DMS153 treated with DMSO at 0.1 percent for 48 hours (cell line): ENCODE results near the gene EPM2A.
"Not testable (repeated sequence)": the region's sequence is repeated elsewhere in the genome, so short reads cannot be mapped to it uniquely, and the experiment has no call there.

Experiments used
- DNase-seq: peaks from one replicate; lab custom pipeline; 2025; ENCODE audit not compliant: unreplicated experiment; lab: John Stamatoyannopoulos, UW

Gene EPM2A

GRCh38 chr6:145735356-145736165, at the start of gene EPM2A:
TSS of gene EPM2A (minus strand) at chr6:145735520. CDS start at chr6:145735498, 22 bp downstream.
- peak; percentile 40 for DNase-seq

GRCh38 chr6:145784683-145785082, 49.4 kb upstream of the EPM2A start:
- DNase-seq, result no peak

DNA sequence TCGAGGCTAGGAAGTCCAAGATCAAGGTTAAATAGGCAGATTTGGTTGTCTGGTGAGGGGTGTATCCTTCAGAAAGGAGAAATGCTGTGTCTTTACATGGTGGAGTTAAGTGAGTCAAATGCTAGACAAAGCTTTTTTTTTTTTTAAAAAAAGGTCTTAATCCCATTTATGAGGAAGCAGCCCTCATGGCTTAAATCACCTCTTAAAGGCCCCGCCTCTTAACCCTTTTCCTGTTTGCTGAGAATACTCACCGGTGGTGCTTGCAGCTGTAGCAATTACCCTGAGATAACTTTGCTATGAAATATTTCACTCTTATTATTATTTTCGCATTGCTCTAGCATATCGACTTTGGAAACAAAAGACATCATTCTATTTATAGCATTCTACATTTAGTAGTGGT, 48.5 kb upstream of the EPM2A start:
- DNase-seq, result no peak

GRCh38 chr6:145772846-145773245, 37.5 kb upstream of the EPM2A start:
- no peak for DNase-seq

DNA sequence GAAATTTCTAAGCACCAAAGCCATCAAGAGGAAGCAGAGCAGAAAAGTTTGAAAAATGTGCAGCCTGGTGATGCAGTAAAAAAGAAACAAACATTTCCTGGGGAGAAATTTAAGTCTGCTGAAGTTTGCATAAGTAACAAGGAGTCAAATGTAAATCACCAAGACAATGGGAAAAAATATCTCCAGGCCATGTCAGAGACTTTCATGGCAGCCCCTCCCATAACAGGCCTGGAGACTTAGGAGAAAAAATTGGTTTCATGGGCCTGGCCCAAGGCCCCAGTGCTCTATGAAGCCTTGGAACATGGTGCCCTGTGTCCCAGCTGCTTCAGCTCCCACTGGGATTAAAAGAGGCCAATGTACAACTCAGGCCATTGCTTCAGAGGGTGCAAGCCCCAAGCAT, 30.1 kb upstream of the EPM2A start:
- DNase-seq, result no peak

- DNase-seq, result no peak
Observed at GRCh38 chr6:145763742-145764141, 28.4 kb upstream of the EPM2A start.

GRCh38 chr6:145761584-145761983, 26.3 kb upstream of the EPM2A start:
- DNase-seq, result no peak

DNA sequence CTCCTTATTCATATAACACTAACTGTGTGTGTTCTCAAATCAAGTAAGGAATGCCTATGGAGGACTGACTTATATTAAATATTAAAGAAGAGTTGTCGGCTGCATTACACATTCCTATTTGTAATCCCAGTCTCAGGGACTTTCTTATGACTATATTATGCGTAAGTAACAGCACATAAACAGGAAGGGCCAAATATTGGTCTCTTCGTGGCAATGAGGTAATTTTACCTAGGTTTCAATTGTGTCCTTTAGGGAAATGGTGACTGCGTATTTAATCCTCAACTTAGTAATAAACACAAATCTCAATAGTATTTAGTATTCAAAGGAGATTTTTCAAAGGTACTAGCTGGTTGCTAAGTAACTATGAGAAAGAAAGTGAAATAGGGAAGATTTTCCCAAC, 22.8 kb upstream of the EPM2A start:
- DNase-seq, result no peak

GRCh38 chr6:145756170-145756662, 20.9 kb upstream of the EPM2A start:
- DNase-seq, result no peak

DNA sequence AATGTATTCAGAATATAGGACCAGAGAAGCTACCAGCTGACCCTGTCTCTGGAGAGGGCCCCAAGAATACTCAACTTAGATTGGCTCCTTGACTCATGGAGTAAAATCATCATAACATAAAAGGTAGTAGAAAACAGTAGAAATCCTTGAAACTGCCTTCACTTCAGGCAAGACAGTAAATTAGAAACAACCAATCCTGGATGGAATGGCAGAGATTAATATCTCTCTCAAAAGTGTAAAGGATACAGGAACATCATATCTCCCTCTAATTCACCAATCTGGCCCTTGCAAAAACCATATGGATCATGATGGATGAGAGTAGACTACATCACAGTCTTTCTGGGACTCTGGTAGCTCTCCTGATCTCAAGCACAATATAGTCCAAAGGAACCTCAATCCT, 20.4 kb upstream of the EPM2A start:
- no peak for DNase-seq

DNA sequence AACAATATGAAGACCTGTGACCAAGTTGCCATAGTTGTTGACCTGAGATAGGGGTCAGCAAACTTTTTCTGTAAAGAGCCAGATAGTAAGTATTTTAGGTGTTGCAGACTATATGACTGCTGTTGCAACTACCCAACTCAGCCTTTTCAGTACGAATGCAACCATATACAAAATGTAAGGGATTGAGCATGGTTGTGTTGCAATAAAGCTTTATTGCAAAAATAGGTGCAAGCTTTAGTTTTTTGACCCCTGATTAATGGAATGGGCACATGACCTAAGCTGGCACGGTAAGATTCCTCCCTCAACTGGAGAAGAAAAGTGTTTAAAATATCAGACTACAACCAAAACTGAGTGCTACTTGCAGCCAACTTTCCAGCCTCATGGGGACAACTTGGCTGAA, 17.3 kb upstream of the EPM2A start:
- no peak for DNase-seq

DNA sequence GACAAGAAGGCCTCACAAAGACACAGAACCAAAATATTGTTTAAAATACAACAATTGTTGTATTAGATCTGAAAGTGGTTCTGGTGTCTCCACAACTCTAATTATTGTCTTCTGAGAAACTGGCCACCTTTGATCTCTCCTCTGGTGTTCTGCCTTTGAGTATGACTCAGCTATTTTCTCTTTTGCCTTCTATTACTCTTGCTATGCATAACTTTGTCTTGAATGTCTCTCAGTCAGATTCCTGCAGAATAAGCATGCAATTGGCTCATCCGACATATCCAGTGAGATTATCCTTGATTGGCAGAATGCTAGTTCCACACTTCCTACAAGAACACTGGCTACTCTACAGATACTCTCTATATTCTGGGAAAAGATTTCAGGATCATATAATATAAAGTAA, 14.3 kb upstream of the EPM2A start:
- DNase-seq, result no peak

DNA sequence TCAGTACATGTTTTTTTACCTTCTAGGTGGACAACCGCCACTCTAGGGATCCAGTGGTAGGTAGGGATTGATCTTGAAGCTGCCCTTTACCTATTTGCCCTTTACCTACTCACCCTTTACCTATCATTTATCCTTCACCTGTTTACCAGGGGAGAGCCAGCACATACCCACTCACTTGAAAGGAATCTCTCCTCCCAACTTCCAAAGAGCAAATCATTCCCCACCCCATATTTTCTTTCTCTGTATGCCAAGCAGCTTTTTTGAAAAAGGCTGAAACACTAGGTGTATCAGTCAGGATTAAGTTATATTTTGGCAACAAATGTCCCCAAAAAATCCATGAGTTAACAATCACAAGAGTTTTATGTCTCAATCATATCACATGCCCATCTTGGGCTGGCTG, 10.5 kb upstream of the EPM2A start:
- DNase-seq, result no peak

DNA sequence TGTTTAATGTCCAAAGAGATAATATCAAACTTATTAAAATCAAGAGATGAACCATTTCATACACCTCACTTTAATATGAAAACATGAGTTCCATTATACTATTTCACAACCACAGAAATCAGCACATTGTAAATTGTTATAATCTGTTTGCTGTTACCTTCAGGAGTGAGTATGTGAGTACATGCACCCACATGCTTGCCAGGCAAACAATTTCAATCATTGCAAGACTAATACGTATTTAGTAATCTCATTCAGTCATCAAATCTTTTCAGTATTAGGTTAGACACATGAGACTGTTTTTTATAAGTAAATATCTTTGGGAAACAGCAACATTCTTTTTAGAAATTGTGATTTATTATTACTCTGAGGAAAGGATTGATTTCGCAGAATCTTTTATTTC, 9.3 kb upstream of the EPM2A start:
- no peak for DNase-seq

DNA sequence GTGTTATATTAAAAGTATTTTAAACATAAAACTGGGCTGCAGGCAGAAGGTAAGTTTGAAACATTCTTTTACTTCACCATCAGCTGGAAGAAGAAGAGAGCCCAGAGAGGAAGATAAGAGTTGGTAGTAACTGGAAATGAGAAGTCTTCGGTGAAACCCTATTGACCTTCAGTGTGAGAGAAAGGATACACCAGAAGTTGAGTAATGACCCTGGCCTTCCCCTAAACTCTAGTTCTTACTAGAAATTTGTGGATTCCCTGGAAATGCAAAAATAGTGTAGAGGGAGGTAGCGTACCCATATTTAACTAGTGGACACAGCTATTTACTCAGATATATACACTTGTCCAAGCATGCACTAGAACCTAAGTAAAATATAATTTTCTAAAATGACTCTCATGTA, 8.0 kb upstream of the EPM2A start:
- DNase-seq, result no peak

DNA sequence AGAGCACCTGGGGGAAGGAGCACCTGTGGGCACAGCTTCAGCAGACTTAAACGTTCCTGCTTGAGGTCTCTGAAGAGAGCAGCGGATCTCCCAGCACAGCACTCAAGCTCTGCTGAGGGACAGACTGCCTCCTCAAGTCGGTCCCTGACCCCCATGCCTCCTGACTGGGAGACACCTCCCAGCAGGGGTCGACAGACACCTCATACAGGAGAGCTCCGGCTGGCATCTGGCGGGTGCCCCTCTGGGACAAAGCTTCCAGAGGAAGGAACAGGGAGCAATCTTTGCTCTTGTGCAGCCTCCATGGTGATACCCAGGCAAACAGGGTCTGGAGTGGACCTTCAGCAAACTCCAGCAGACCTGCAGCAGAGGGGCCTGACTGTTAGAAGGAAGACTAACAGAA, 7.2 kb upstream of the EPM2A start:
- not testable (repeated sequence) for DNase-seq

- not testable (repeated sequence) for DNase-seq
Observed at GRCh38 chr6:145739685-145740084, 4.4 kb upstream of the EPM2A start.

GRCh38 chr6:145738265-145738664, 2.9 kb upstream of the EPM2A start:
- no peak for DNase-seq

DNA sequence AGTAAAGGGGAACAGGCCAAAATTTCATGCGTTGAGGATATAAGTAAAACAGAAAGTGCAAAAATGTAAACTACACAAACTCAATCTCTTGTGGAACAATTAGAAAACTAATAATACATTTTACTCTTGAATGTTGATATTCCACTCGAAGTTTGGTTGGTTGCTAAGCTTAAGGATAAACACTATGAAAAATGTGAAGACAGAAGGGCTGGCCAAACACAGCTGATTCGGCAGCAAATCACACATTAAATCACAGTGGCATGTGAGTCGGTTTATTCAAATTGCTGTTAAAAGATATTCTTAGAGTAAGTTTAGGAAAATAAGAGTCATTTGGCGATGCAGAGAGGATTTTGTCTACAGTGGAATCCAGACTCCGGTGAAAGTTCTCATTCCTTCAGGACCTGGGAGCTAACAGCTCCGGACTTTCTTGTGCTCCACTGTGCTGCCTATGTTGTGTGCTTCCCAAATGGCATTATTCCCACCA, 1.4 kb upstream of the EPM2A start:
- DNase-seq, result no peak

DNA sequence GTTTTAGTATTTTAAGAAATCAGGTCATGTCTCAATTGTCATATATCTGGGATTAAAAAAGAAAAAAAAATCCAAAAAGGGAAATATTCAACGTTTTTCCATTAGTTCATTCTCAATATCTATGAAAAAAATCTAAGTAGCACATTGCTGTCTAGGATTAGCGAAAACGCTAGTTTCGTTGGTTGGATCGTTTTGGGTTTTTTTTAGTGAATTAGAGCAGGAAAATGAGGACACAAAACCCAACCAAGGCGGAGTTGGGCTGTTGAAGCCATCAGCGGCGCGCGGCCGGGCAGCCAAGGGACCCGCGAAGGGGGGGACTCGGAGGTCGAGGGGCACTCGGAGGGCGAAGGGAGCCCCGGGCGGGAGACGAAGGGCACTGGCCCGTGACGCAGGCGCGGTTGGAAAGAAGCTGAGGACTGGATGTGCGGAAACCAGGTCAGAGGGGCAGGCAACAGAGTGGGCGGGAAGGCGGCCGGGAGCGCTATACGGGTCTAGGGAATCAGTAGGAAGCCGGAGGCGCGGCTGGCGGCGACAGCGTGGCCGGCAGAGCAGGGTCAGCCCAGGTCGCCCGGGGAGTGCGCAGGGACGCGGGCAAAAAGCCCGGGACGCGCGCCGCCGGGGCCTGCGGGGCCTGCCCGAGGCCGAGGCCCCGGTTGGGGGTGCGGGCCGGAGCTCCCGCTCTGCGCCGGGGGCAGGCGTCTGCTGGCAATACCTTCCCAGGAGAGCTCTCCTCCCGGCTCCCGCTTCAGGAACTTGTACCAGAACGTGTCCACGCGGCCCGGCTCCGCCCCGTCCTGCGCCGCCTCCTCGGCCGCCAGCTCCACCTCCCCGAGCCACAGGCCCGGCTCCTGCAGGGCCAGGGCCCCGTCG, 599 bp downstream of the EPM2A start:
- peak; percentile 82 for DNase-seq

GRCh38 chr6:145733810-145734209, 1.5 kb downstream of the EPM2A start:
- DNase-seq, result peak; percentile 67

GRCh38 chr6:145733207-145733606, 2.1 kb downstream of the EPM2A start:
- DNase-seq, result no peak
